ENCODE results near the gene NONO.
"Not testable (repeated sequence)": the region's sequence is repeated elsewhere in the genome, so short reads cannot be mapped to it uniquely, and the experiment has no call there.

Gene NONO

GRCh38 chrX:71256051-71256450 lies 27.4 kb upstream of the NONO start:
- Mint-ChIP-seq H3K9me3 (no peaks in the 10 kb centered on the region), H3K36me3 (peaks cover 3% of the 10 kb centered on the region), H3K27ac (peak overlapping the region; percentile 95), H3K4me3 (peak overlapping the region; percentile 99), H3K4me1 (peaks cover 15% of the 10 kb centered on the region), H3K27me3 (no peaks in the 10 kb centered on the region)
- ATAC-seq (ENCODE audit: low read depth) = no peak
- no peak for DNase-seq (ENCODE audit: low spot score in 2 of 2)

GRCh38 chrX:71256856-71257255 lies 26.6 kb upstream of the NONO start:
- peaks cover 15% of the 10 kb centered on the region for H3K4me1 Mint-ChIP-seq
- no peak for DNase-seq (ENCODE audit: low spot score in 2 of 2)
- H3K27ac Mint-ChIP-seq = no peak overlapping the region
- H3K36me3 Mint-ChIP-seq = peaks cover 3% of the 10 kb centered on the region
- H3K27me3 Mint-ChIP-seq = no peaks in the 10 kb centered on the region
- no peak for ATAC-seq (ENCODE audit: low read depth)
- no peaks in the 10 kb centered on the region for H3K9me3 Mint-ChIP-seq
- H3K4me3 Mint-ChIP-seq = no peak overlapping the region

- H3K27me3 Mint-ChIP-seq; DNase-seq (ENCODE audit: low spot score in 2 of 2); H3K27ac Mint-ChIP-seq; H3K9me3 Mint-ChIP-seq; ATAC-seq (ENCODE audit: low read depth); H3K36me3 Mint-ChIP-seq; H3K4me3 Mint-ChIP-seq; H3K4me1 Mint-ChIP-seq: not testable (repeated sequence)
Observed at GRCh38 chrX:71268624-71269023, 14.8 kb upstream of the NONO start.

GRCh38 chrX:71269801-71270395 lies 13.5 kb upstream of the NONO start:
- Mint-ChIP-seq H3K27me3 (no peaks in the 10 kb centered on the region), H3K4me3 (no peak overlapping the region), H3K9me3 (no peaks in the 10 kb centered on the region), H3K27ac (no peak overlapping the region), H3K4me1 (no peaks in the 10 kb centered on the region), H3K36me3 (peaks cover 2% of the 10 kb centered on the region)
- ATAC-seq (ENCODE audit: low read depth) (no peak), DNase-seq (ENCODE audit: low spot score in 2 of 2) (no peak)

GRCh38 chrX:71272313-71272712 lies 11.1 kb upstream of the NONO start:
- not testable (repeated sequence) for H3K36me3 Mint-ChIP-seq; H3K4me1 Mint-ChIP-seq; H3K4me3 Mint-ChIP-seq; DNase-seq (ENCODE audit: low spot score in 2 of 2); H3K27ac Mint-ChIP-seq; H3K27me3 Mint-ChIP-seq; ATAC-seq (ENCODE audit: low read depth); H3K9me3 Mint-ChIP-seq

- not testable (repeated sequence) for H3K36me3 Mint-ChIP-seq; H3K9me3 Mint-ChIP-seq; ATAC-seq (ENCODE audit: low read depth); H3K27me3 Mint-ChIP-seq; H3K27ac Mint-ChIP-seq; H3K4me3 Mint-ChIP-seq; DNase-seq (ENCODE audit: low spot score in 2 of 2); H3K4me1 Mint-ChIP-seq
Observed at GRCh38 chrX:71281300-71281699, 2.1 kb upstream of the NONO start.

GRCh38 chrX:71282514-71283402 lies 677 bp upstream of the NONO start:
- no peak for DNase-seq (ENCODE audit: low spot score in 2 of 2)
- peaks cover 7% of the 10 kb centered on the region for H3K4me1 Mint-ChIP-seq
- ATAC-seq (ENCODE audit: low read depth) = peak; percentile 34

GRCh38 chrX:71285929-71286328 lies 2.5 kb downstream of the NONO start:
- Mint-ChIP-seq H3K9me3 (no peaks in the 10 kb centered on the region), H3K27me3 (no peaks in the 10 kb centered on the region), H3K4me1 (peaks cover 9% of the 10 kb centered on the region), H3K4me3 (no peak overlapping the region), H3K36me3 (peaks cover 1% of the 10 kb centered on the region), H3K27ac (peak overlapping the region; percentile 60)
- no peak for DNase-seq (ENCODE audit: low spot score in 2 of 2)
- no peak for ATAC-seq (ENCODE audit: low read depth)

More at GRCh38 chrX:71282514-71283402, 677 bp upstream of the NONO start:
- Mint-ChIP-seq H3K27me3 (peaks cover 2% of the 10 kb centered on the region), H3K27ac (peak overlapping the region; percentile 99), H3K4me3 (peak overlapping the region; percentile 95), H3K9me3 (no peaks in the 10 kb centered on the region), H3K36me3 (no peaks in the 10 kb centered on the region)

- Mint-ChIP-seq H3K9me3 (no peaks in the 10 kb centered on the region), H3K27me3 (no peaks in the 10 kb centered on the region), H3K4me3 (no peak overlapping the region), H3K27ac (no peak overlapping the region), H3K36me3 (peaks cover 13% of the 10 kb centered on the region), H3K4me1 (peaks cover 2% of the 10 kb centered on the region)
- ATAC-seq (ENCODE audit: low read depth) = no peak
- DNase-seq (ENCODE audit: low spot score in 2 of 2) = no peak
Observed at GRCh38 chrX:71291381-71291780, 7.9 kb downstream of the NONO start.

GRCh38 chrX:71292669-71293365 lies 9.4 kb downstream of the NONO start:
- no peak for DNase-seq (ENCODE audit: low spot score in 2 of 2)
- H3K9me3 Mint-ChIP-seq = no peaks in the 10 kb centered on the region
- no peak overlapping the region for H3K4me3 Mint-ChIP-seq
- H3K27ac Mint-ChIP-seq = no peak overlapping the region
- H3K27me3 Mint-ChIP-seq = no peaks in the 10 kb centered on the region
- no peak for ATAC-seq (ENCODE audit: low read depth)
- H3K4me1 Mint-ChIP-seq = peaks cover 2% of the 10 kb centered on the region
- peaks cover 13% of the 10 kb centered on the region for H3K36me3 Mint-ChIP-seq

- no peak for DNase-seq (ENCODE audit: low spot score in 2 of 2)
- Mint-ChIP-seq H3K27ac (no peak overlapping the region), H3K36me3 (peaks cover 10% of the 10 kb centered on the region), H3K4me1 (no peaks in the 10 kb centered on the region), H3K9me3 (no peaks in the 10 kb centered on the region), H3K27me3 (no peaks in the 10 kb centered on the region), H3K4me3 (no peak overlapping the region)
- no peak for ATAC-seq (ENCODE audit: low read depth)
Observed at GRCh38 chrX:71296806-71297205, 13.4 kb downstream of the NONO start.

GRCh38 chrX:71298119-71298518 lies 14.7 kb downstream of the NONO start:
- DNase-seq (ENCODE audit: low spot score in 2 of 2) (no peak), ATAC-seq (ENCODE audit: low read depth) (no peak)
- no peak overlapping the region for H3K27ac Mint-ChIP-seq
- no peaks in the 10 kb centered on the region for H3K9me3 Mint-ChIP-seq
- H3K36me3 Mint-ChIP-seq = peaks cover 12% of the 10 kb centered on the region
- no peaks in the 10 kb centered on the region for H3K4me1 Mint-ChIP-seq
- no peak overlapping the region for H3K4me3 Mint-ChIP-seq
- H3K27me3 Mint-ChIP-seq = no peaks in the 10 kb centered on the region

- H3K4me1 Mint-ChIP-seq; H3K27me3 Mint-ChIP-seq; ATAC-seq (ENCODE audit: low read depth); H3K27ac Mint-ChIP-seq; H3K36me3 Mint-ChIP-seq; H3K4me3 Mint-ChIP-seq; DNase-seq (ENCODE audit: low spot score in 2 of 2); H3K9me3 Mint-ChIP-seq: not testable (repeated sequence)
Observed at GRCh38 chrX:71300064-71300463, 16.6 kb downstream of the NONO start.

- H3K27ac Mint-ChIP-seq; H3K4me1 Mint-ChIP-seq; H3K36me3 Mint-ChIP-seq; ATAC-seq (ENCODE audit: low read depth); H3K4me3 Mint-ChIP-seq; H3K27me3 Mint-ChIP-seq; DNase-seq (ENCODE audit: low spot score in 2 of 2); H3K9me3 Mint-ChIP-seq: not testable (repeated sequence)
Observed at GRCh38 chrX:71300495-71300894, 17.1 kb downstream of the NONO start.
